ENCODE data around the gene PRPF38A.

PRPF38A gene

GRCh38 chr1:52359676-52360594 is 44.5 kb upstream of the PRPF38A start:
- no peak for DNase-seq (ENCODE audit: low read depth)
- TF ChIP-seq CTCF (IDR thresholded peaks at IDR 0.05; ENCODE audit: insufficient read depth, low read depth, low read length, missing control alignments) = no peak
- H3K4me3 ChIP-seq (ENCODE audit: low read length) = no peak overlapping the region

- no peak overlapping the region for H3K4me3 ChIP-seq (ENCODE audit: low read length)
- DNase-seq (ENCODE audit: low read depth) = no peak
- no peak for TF ChIP-seq CTCF (IDR thresholded peaks at IDR 0.05; ENCODE audit: insufficient read depth, low read depth, low read length, missing control alignments)
Observed at GRCh38 chr1:52360595-52360968, 43.8 kb upstream of the PRPF38A start.

- H3K4me3 ChIP-seq (ENCODE audit: low read length) = no peak overlapping the region
- TF ChIP-seq CTCF (IDR thresholded peaks at IDR 0.05; ENCODE audit: insufficient read depth, low read depth, low read length, missing control alignments) = no peak
- DNase-seq (ENCODE audit: low read depth) = no peak
Observed at GRCh38 chr1:52364235-52364839, 40.1 kb upstream of the PRPF38A start.

GRCh38 chr1:52365071-52365745 is 39.2 kb upstream of the PRPF38A start:
- no peak for TF ChIP-seq CTCF (IDR thresholded peaks at IDR 0.05; ENCODE audit: insufficient read depth, low read depth, low read length, missing control alignments)
- DNase-seq (ENCODE audit: low read depth) = peak; percentile 64
- H3K4me3 ChIP-seq (ENCODE audit: low read length) = peak overlapping the region; percentile 87

- peak within 1 kb of the TSS; percentile 87 for H3K4me3 ChIP-seq (ENCODE audit: low read length)
- no peak for TF ChIP-seq CTCF (IDR thresholded peaks at IDR 0.05; ENCODE audit: insufficient read depth, low read depth, low read length, missing control alignments)
- peak; percentile 99 for DNase-seq (ENCODE audit: low read depth)
Observed at GRCh38 chr1:52365746-52366516, 38.5 kb upstream of the PRPF38A start, which contains the start of gene CC2D1B. CC2D1B (minus strand) TSS chr1:52366205; CDS start chr1:52364620, 1,585 bp downstream.

- no peak for DNase-seq (ENCODE audit: low read depth)
- no peak for TF ChIP-seq CTCF (IDR thresholded peaks at IDR 0.05; ENCODE audit: insufficient read depth, low read depth, low read length, missing control alignments)
Observed at GRCh38 chr1:52366517-52366827, 37.9 kb upstream of the PRPF38A start.

More at GRCh38 chr1:52366517-52366827, 37.9 kb upstream of the PRPF38A start:
- peak overlapping the region; percentile 29 for H3K4me3 ChIP-seq (ENCODE audit: low read length)

Measured in epithelial cell of esophagus (primary cell).